H1 (cell line): Measurements from ENCODE around the gene SF3B2.

ENCODE experiments used
- CBX8 ChIP-seq: fragments of 300-800, 300-1000 bp; sonication (generic); IDR thresholded peaks from 2 replicates; pipeline ENCODE4 v1.7.1; 2016; ENCODE audit warnings: low read depth, low read length, borderline replicate concordance
- E2F6 ChIP-seq: IDR thresholded peaks from 2 replicates; pipeline ENCODE4 v1.6.1; 2012; ENCODE audit warnings: inconsistent platforms
- EZH2 ChIP-seq: fragments of 200-600 bp; sonication (generic); IDR thresholded peaks from 2 replicates; pipeline ENCODE4 v1.7.1; 2012; ENCODE audit warnings: low read depth, mild to moderate bottlenecking, moderate library complexity, low read length, inconsistent platforms; ENCODE audit not compliant: severe bottlenecking
- HDAC6 ChIP-seq: IDR thresholded peaks from one replicate; pipeline ENCODE4 v1.7.1; 2012; ENCODE audit warnings: low read depth, mild to moderate bottlenecking, inconsistent platforms, low read length, moderate library complexity
- MAFK ChIP-seq: IDR thresholded peaks from 2 replicates; pipeline ENCODE4 v1.6.1; 2012; ENCODE audit warnings: low read depth, mild to moderate bottlenecking, improper control_type of control experiment, low read length
- POLR2A ChIP-seq, 2 experiments: IDR thresholded peaks; 1 replicate in 1 of 2; 2 replicates in 1 of 2; pipeline ENCODE4 v1.6.1; 2011; ENCODE audit warnings: low read depth in 2 of 2, low read length in 2 of 2, mild to moderate bottlenecking in 2 of 2; ENCODE audit errors: control extremely low read depth in 1 of 2
- POLR2AphosphoS5 ChIP-seq: IDR thresholded peaks from 2 replicates; pipeline ENCODE4 v1.6.1; 2011; ENCODE audit warnings: low read depth, low read length
- RAD21 ChIP-seq, 2 experiments: IDR thresholded peaks in 1 of 2; conservative IDR thresholded peaks in 1 of 2; 2 replicates each; pipeline ENCODE4 v1.6.1; 2011; ENCODE audit warnings: low read depth in 2 of 2, low read length in 2 of 2, improper control_type of control experiment in 1 of 2, inconsistent platforms in 1 of 2, mild to moderate bottlenecking in 1 of 2, moderate library complexity in 1 of 2
- TF ChIP-seq, protein P1 (sequence below): IDR thresholded peaks from 2 replicates; pipeline ENCODE4 v1.6.1; 2012; ENCODE audit warnings: inconsistent platforms
- TF ChIP-seq, protein P2 (sequence below): IDR thresholded peaks from 2 replicates; pipeline ENCODE4 v1.6.1; 2011; ENCODE audit warnings: low read depth, mild to moderate bottlenecking, low read length; ENCODE audit not compliant: insufficient read depth
- TF ChIP-seq, protein P3 (sequence below), 3 experiments: IDR thresholded peaks; 1 replicate in 2 of 3; 2 replicates in 1 of 3; pipeline versions ENCODE4 v1.5.1 to v1.6.1; 2011; ENCODE audit warnings: low read length in 3 of 3, mild to moderate bottlenecking in 3 of 3, inconsistent platforms in 2 of 3, low read depth in 1 of 3, moderate library complexity in 1 of 3; ENCODE audit not compliant: insufficient read depth in 1 of 3; ENCODE audit errors: control extremely low read depth in 1 of 3

GRCh38 chr11:66116576-66117361 lies 64.6 kb downstream of the SF3B2 start:
- TF ChIP-seq RAD21 (IDR thresholded peaks at IDR 0.05 in 1 of 2, conservative IDR thresholded peaks at IDR 0.05 in 1 of 2; ENCODE audit: low read depth in 2 of 2, low read length in 2 of 2) = no peak
- no peak for TF ChIP-seq MAFK
- TF ChIP-seq EZH2 = no peak
- TF ChIP-seq HDAC6 = no peak
- TF ChIP-seq, protein P1, sequence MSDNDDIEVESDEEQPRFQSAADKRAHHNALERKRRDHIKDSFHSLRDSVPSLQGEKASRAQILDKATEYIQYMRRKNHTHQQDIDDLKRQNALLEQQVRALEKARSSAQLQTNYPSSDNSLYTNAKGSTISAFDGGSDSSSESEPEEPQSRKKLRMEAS = no peak
- TF ChIP-seq, protein P2, sequence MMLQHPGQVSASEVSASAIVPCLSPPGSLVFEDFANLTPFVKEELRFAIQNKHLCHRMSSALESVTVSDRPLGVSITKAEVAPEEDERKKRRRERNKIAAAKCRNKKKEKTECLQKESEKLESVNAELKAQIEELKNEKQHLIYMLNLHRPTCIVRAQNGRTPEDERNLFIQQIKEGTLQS = no peak
- TF ChIP-seq, protein P3, sequence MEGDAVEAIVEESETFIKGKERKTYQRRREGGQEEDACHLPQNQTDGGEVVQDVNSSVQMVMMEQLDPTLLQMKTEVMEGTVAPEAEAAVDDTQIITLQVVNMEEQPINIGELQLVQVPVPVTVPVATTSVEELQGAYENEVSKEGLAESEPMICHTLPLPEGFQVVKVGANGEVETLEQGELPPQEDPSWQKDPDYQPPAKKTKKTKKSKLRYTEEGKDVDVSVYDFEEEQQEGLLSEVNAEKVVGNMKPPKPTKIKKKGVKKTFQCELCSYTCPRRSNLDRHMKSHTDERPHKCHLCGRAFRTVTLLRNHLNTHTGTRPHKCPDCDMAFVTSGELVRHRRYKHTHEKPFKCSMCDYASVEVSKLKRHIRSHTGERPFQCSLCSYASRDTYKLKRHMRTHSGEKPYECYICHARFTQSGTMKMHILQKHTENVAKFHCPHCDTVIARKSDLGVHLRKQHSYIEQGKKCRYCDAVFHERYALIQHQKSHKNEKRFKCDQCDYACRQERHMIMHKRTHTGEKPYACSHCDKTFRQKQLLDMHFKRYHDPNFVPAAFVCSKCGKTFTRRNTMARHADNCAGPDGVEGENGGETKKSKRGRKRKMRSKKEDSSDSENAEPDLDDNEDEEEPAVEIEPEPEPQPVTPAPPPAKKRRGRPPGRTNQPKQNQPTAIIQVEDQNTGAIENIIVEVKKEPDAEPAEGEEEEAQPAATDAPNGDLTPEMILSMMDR (IDR thresholded peaks at IDR 0.05; ENCODE audit: control extremely low read depth in 1 of 3, insufficient read depth in 1 of 3, low read depth in 1 of 3, low read length in 3 of 3) = no peak
- no peak for TF ChIP-seq E2F6
- TF ChIP-seq CBX8 = no peak
- TF ChIP-seq POLR2AphosphoS5 = no peak
- TF ChIP-seq POLR2A (IDR thresholded peaks at IDR 0.05; ENCODE audit: control extremely low read depth in 1 of 2, low read depth in 2 of 2, low read length in 2 of 2) = no peak
